ENCODE results near the gene ZKSCAN4. TPM values are rescaled to one million over a fixed set of nuclear protein-coding genes. Genes with fewer than 3 reads are reported as not detected.
A peak's percentile ranks its signal among the peaks of the same experiment; 100 is the strongest.

The ZKSCAN4 gene
- total RNA-seq, 4 donors from 2014 or later = 4.4 to 6.4 (median 5.9) TPM

GRCh38 chr6:28281288-28282064, 29.4 kb upstream of the ZKSCAN4 start, which contains the start of gene PGBD1:
PGBD1 (plus strand) TSS chr6:28281572; CDS start chr6:28283814, 2,242 bp downstream.
- TF ChIP-seq POLR2A (IDR thresholded peaks at IDR 0.05) (no peak), CTCF (IDR thresholded peaks at IDR 0.05) (no peak)
- intact Hi-C loops (cut with DNase I; ENCODE audit: low total_unique reads) = no loop called here
- DNase-seq (ENCODE audit: low spot score in 2 of 2) = peak; percentile 18 to 92
- peak within 1 kb of the TSS; percentile 35 for H3K4me3 ChIP-seq (ENCODE audit: low read depth, poor library complexity, severe bottlenecking)
- 0 to 1% methylated on average over 28 to 35 of the region's 50 CpGs for WGBS, 2 donors

- DNase-seq (ENCODE audit: low spot score in 2 of 2) = no peak
- TF ChIP-seq POLR2A (IDR thresholded peaks at IDR 0.05) (no peak), CTCF (IDR thresholded peaks at IDR 0.05) (no peak)
- WGBS, 2 donors = 45 to 46% methylated on average over 3 of the region's 3 CpGs
- H3K4me3 ChIP-seq (ENCODE audit: low read depth, poor library complexity, severe bottlenecking) = no peak overlapping the region
- intact Hi-C loops (cut with DNase I; ENCODE audit: low total_unique reads) = no loop called here
Observed at GRCh38 chr6:28280595-28281287, 28.7 kb upstream of the ZKSCAN4 start.

- DNase-seq (ENCODE audit: low spot score in 2 of 2) = no peak
- intact Hi-C loops (cut with DNase I; ENCODE audit: low total_unique reads) = no loop called here
- TF ChIP-seq POLR2A (IDR thresholded peaks at IDR 0.05) = no peak
- TF ChIP-seq CTCF (IDR thresholded peaks at IDR 0.05) = no peak
- WGBS, 2 donors = 71 to 82% methylated on average over 3 of the region's 3 CpGs
- H3K4me3 ChIP-seq (ENCODE audit: low read depth, poor library complexity, severe bottlenecking) = no peak overlapping the region
Observed at GRCh38 chr6:28277746-28278145, 25.7 kb upstream of the ZKSCAN4 start.

- intact Hi-C loops (cut with DNase I; ENCODE audit: low total_unique reads) = no loop called here
- DNase-seq (ENCODE audit: low spot score in 2 of 2) = no peak
- TF ChIP-seq CTCF (IDR thresholded peaks at IDR 0.05) = no peak
- no peak for TF ChIP-seq POLR2A (IDR thresholded peaks at IDR 0.05)
- no peak overlapping the region for H3K4me3 ChIP-seq (ENCODE audit: low read depth, poor library complexity, severe bottlenecking)
Observed at GRCh38 chr6:28274888-28275287, 22.8 kb upstream of the ZKSCAN4 start.

- no peak overlapping the region for H3K4me3 ChIP-seq (ENCODE audit: low read depth, poor library complexity, severe bottlenecking)
- TF ChIP-seq CTCF (IDR thresholded peaks at IDR 0.05) (no peak), POLR2A (IDR thresholded peaks at IDR 0.05) (no peak)
- no peak for DNase-seq (ENCODE audit: low spot score in 2 of 2)
- intact Hi-C loops (cut with DNase I; ENCODE audit: low total_unique reads) = no loop called here
Observed at GRCh38 chr6:28269492-28269891, 17.4 kb upstream of the ZKSCAN4 start.
